ENCODE results near the gene SERP2.

SERP2 gene

DNA sequence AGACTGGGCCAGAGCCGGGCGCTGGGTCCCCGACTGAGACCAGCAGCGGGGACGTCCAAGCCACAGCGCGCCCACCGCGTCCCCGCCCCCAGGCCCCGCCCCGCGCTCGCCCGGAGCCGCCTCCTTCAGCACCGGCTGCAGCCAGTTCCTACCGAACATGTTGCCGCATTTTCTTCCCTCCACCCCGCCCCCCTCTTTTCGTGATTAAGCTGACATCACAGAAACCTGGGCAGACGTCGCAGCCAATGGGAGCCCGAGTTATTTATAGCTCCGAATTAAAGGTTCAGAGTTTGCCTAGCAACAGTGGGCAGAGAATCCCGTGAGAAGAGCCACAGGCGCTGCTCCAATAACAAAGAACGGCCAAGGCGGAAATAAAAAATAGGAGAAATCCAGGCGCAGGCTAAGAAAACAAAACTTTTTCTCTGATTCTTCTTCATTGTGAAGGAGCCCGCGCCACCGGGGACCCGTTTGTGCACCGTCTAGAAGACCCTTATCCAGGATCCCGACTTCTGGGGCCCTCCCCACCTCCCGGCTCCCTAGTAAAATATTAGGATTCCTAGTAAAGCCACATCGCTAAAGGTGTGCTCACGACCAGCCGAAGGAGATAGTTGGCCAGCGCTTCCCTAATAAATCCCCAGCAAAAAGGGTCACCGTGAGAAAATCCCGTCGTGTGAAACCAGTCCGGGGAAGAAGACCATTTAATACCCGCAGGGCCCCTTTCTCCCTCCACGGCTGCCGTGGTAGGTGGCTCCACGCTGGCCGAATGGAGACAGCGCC, 61.7 kb downstream of the SERP2 start (continued):
- TF ChIP-seq, protein P1, sequence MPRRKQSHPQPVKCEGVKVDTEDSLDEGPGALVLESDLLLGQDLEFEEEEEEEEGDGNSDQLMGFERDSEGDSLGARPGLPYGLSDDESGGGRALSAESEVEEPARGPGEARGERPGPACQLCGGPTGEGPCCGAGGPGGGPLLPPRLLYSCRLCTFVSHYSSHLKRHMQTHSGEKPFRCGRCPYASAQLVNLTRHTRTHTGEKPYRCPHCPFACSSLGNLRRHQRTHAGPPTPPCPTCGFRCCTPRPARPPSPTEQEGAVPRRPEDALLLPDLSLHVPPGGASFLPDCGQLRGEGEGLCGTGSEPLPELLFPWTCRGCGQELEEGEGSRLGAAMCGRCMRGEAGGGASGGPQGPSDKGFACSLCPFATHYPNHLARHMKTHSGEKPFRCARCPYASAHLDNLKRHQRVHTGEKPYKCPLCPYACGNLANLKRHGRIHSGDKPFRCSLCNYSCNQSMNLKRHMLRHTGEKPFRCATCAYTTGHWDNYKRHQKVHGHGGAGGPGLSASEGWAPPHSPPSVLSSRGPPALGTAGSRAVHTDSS (tag by site-specific recombination; IDR thresholded peaks at IDR 0.05), result no peak
- TF ChIP-seq GLI2 (tag by site-specific recombination; IDR thresholded peaks at IDR 0.05; ENCODE audit: borderline replicate concordance, low read depth), result no peak
- TF ChIP-seq KLF10 (tag by site-specific recombination; IDR thresholded peaks at IDR 0.05), result peak; percentile 39; the same call in 1 of the 2 replicates
- TF ChIP-seq ZNF610 (tag by site-specific recombination; IDR thresholded peaks at IDR 0.05; ENCODE audit: borderline replicate concordance), result no peak
- TF ChIP-seq, protein P2, sequence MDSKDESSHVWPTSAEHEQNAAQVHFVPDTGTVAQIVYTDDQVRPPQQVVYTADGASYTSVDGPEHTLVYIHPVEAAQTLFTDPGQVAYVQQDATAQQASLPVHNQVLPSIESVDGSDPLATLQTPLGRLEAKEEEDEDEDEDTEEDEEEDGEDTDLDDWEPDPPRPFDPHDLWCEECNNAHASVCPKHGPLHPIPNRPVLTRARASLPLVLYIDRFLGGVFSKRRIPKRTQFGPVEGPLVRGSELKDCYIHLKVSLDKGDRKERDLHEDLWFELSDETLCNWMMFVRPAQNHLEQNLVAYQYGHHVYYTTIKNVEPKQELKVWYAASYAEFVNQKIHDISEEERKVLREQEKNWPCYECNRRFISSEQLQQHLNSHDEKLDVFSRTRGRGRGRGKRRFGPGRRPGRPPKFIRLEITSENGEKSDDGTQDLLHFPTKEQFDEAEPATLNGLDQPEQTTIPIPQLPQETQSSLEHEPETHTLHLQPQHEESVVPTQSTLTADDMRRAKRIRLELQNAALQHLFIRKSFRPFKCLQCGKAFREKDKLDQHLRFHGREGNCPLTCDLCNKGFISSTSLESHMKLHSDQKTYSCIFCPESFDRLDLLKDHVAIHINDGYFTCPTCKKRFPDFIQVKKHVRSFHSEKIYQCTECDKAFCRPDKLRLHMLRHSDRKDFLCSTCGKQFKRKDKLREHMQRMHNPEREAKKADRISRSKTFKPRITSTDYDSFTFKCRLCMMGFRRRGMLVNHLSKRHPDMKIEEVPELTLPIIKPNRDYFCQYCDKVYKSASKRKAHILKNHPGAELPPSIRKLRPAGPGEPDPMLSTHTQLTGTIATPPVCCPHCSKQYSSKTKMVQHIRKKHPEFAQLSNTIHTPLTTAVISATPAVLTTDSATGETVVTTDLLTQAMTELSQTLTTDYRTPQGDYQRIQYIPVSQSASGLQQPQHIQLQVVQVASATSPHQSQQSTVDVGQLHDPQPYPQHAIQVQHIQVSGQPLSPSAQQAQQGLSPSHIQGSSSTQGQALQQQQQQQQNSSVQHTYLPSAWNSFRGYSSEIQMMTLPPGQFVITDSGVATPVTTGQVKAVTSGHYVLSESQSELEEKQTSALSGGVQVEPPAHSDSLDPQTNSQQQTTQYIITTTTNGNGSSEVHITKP (tag by site-specific recombination; IDR thresholded peaks at IDR 0.05), result no peak
- TF ChIP-seq, protein P3, sequence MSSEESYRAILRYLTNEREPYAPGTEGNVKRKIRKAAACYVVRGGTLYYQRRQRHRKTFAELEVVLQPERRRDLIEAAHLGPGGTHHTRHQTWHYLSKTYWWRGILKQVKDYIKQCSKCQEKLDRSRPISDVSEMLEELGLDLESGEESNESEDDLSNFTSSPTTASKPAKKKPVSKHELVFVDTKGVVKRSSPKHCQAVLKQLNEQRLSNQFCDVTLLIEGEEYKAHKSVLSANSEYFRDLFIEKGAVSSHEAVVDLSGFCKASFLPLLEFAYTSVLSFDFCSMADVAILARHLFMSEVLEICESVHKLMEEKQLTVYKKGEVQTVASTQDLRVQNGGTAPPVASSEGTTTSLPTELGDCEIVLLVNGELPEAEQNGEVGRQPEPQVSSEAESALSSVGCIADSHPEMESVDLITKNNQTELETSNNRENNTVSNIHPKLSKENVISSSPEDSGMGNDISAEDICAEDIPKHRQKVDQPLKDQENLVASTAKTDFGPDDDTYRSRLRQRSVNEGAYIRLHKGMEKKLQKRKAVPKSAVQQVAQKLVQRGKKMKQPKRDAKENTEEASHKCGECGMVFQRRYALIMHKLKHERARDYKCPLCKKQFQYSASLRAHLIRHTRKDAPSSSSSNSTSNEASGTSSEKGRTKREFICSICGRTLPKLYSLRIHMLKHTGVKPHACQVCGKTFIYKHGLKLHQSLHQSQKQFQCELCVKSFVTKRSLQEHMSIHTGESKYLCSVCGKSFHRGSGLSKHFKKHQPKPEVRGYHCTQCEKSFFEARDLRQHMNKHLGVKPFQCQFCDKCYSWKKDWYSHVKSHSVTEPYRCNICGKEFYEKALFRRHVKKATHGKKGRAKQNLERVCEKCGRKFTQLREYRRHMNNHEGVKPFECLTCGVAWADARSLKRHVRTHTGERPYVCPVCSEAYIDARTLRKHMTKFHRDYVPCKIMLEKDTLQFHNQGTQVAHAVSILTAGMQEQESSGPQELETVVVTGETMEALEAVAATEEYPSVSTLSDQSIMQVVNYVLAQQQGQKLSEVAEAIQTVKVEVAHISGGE (tag by site-specific recombination; conservative IDR thresholded peaks at IDR 0.05; ENCODE audit: low read depth), result no peak
- TF ChIP-seq ZNF596 (tag by site-specific recombination; IDR thresholded peaks at IDR 0.05), result no peak
- TF ChIP-seq, protein P4, sequence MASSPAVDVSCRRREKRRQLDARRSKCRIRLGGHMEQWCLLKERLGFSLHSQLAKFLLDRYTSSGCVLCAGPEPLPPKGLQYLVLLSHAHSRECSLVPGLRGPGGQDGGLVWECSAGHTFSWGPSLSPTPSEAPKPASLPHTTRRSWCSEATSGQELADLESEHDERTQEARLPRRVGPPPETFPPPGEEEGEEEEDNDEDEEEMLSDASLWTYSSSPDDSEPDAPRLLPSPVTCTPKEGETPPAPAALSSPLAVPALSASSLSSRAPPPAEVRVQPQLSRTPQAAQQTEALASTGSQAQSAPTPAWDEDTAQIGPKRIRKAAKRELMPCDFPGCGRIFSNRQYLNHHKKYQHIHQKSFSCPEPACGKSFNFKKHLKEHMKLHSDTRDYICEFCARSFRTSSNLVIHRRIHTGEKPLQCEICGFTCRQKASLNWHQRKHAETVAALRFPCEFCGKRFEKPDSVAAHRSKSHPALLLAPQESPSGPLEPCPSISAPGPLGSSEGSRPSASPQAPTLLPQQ (tag by site-specific recombination; IDR thresholded peaks at IDR 0.05), result no peak
- peak; percentile 65; the same call in 1 of the 2 replicates for TF ChIP-seq ZBTB20 (tag by site-specific recombination; IDR thresholded peaks at IDR 0.05)
- TF ChIP-seq, protein P5, sequence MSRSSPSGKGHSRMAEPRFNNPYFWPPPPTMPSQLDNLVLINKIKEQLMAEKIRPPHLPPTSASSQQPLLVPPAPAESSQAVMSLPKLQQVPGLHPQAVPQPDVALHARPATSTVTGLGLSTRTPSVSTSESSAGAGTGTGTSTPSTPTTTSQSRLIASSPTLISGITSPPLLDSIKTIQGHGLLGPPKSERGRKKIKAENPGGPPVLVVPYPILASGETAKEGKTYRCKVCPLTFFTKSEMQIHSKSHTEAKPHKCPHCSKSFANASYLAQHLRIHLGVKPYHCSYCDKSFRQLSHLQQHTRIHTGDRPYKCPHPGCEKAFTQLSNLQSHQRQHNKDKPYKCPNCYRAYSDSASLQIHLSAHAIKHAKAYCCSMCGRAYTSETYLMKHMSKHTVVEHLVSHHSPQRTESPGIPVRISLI (tag by site-specific recombination; IDR thresholded peaks at IDR 0.05), result no peak
- 0 out of 2 replicates have a peak, but pooled peaks have one; percentile 10 for TF ChIP-seq ZBTB17 (tag by site-specific recombination; IDR thresholded peaks at IDR 0.05)
- TF ChIP-seq, protein P6, sequence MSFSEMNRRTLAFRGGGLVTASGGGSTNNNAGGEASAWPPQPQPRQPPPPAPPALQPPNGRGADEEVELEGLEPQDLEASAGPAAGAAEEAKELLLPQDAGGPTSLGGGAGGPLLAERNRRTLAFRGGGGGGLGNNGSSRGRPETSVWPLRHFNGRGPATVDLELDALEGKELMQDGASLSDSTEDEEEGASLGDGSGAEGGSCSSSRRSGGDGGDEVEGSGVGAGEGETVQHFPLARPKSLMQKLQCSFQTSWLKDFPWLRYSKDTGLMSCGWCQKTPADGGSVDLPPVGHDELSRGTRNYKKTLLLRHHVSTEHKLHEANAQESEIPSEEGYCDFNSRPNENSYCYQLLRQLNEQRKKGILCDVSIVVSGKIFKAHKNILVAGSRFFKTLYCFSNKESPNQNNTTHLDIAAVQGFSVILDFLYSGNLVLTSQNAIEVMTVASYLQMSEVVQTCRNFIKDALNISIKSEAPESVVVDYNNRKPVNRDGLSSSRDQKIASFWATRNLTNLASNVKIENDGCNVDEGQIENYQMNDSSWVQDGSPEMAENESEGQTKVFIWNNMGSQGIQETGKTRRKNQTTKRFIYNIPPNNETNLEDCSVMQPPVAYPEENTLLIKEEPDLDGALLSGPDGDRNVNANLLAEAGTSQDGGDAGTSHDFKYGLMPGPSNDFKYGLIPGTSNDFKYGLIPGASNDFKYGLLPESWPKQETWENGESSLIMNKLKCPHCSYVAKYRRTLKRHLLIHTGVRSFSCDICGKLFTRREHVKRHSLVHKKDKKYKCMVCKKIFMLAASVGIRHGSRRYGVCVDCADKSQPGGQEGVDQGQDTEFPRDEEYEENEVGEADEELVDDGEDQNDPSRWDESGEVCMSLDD (tag by site-specific recombination; IDR thresholded peaks at IDR 0.05), result no peak
- TF ChIP-seq, protein P7, sequence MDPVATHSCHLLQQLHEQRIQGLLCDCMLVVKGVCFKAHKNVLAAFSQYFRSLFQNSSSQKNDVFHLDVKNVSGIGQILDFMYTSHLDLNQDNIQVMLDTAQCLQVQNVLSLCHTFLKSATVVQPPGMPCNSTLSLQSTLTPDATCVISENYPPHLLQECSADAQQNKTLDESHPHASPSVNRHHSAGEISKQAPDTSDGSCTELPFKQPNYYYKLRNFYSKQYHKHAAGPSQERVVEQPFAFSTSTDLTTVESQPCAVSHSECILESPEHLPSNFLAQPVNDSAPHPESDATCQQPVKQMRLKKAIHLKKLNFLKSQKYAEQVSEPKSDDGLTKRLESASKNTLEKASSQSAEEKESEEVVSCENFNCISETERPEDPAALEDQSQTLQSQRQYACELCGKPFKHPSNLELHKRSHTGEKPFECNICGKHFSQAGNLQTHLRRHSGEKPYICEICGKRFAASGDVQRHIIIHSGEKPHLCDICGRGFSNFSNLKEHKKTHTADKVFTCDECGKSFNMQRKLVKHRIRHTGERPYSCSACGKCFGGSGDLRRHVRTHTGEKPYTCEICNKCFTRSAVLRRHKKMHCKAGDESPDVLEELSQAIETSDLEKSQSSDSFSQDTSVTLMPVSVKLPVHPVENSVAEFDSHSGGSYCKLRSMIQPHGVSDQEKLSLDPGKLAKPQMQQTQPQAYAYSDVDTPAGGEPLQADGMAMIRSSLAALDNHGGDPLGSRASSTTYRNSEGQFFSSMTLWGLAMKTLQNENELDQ (tag by site-specific recombination; IDR thresholded peaks at IDR 0.05; ENCODE audit: low read depth), result no peak
- TF ChIP-seq, protein P8, sequence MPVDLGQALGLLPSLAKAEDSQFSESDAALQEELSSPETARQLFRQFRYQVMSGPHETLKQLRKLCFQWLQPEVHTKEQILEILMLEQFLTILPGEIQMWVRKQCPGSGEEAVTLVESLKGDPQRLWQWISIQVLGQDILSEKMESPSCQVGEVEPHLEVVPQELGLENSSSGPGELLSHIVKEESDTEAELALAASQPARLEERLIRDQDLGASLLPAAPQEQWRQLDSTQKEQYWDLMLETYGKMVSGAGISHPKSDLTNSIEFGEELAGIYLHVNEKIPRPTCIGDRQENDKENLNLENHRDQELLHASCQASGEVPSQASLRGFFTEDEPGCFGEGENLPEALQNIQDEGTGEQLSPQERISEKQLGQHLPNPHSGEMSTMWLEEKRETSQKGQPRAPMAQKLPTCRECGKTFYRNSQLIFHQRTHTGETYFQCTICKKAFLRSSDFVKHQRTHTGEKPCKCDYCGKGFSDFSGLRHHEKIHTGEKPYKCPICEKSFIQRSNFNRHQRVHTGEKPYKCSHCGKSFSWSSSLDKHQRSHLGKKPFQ (tag by site-specific recombination; IDR thresholded peaks at IDR 0.05), result 0 out of 2 replicates have a peak, but pooled peaks have one; percentile 41
- TF ChIP-seq SP3 (tag by site-specific recombination; IDR thresholded peaks at IDR 0.05), result peak; percentile 69
- TF ChIP-seq ZNF623 (tag by site-specific recombination; IDR thresholded peaks at IDR 0.05), result no peak
- TF ChIP-seq KLF9 (tag by site-specific recombination; IDR thresholded peaks at IDR 0.05; ENCODE audit: low read depth), result peak; percentile 90
- TF ChIP-seq ZNF837 (tag by site-specific recombination; IDR thresholded peaks at IDR 0.05), result no peak
- TF ChIP-seq ZNF184 (tag by site-specific recombination; IDR thresholded peaks at IDR 0.05), result no peak

Data from HEK293 (cell line).